Suprapubic skin (tissue), 4 donors: ENCODE data around the gene PPEF1. TPM values are rescaled to one million over a fixed set of nuclear protein-coding genes. Genes with fewer than 3 reads are reported as not detected.

Experiments used
- DNase-seq, 2 donors: peaks; one replicate each; pipeline ENCODE4 v3.0.0-alpha.2; 2019; ENCODE audit warnings: low spot score in 2 of 2
- H3K27ac ChIP-seq: fragments of 200-600 bp; sonication (generic); one replicate; pipeline ENCODE4 v1.5.1; 2019
- H3K27me3 ChIP-seq: fragments of 200-600 bp; sonication (generic); one replicate; pipeline ENCODE4 v1.5.1; 2019
- H3K36me3 ChIP-seq: fragments of 200-600 bp; sonication (generic); one replicate; pipeline ENCODE4 v1.5.1; 2019
- H3K4me1 ChIP-seq: fragments of 200-600 bp; sonication (generic); one replicate; pipeline ENCODE4 v1.5.1; 2019
- H3K4me3 ChIP-seq: fragments of 200-600 bp; sonication (generic); one replicate; pipeline ENCODE4 v1.5.1; 2019; ENCODE audit warnings: mild to moderate bottlenecking
- H3K9me3 ChIP-seq: fragments of 200-600 bp; sonication (generic); one replicate; pipeline ENCODE4 v1.5.1; 2019
- EP300 ChIP-seq: sonication (generic); formaldehyde crosslinking; IDR thresholded peaks from one replicate; pipeline ENCODE4 v1.6.1; 2017; ENCODE audit warnings: antibody characterized with exemption
- POLR2A ChIP-seq, 2 donors: fragments of 450-650 bp; IDR thresholded peaks; one replicate each; pipeline ENCODE4 v1.6.1; 2017; ENCODE audit warnings: antibody characterized with exemption in 2 of 2, mild to moderate bottlenecking in 2 of 2, moderate library complexity in 2 of 2
- POLR2AphosphoS5 ChIP-seq, 3 donors: sonication (generic); formaldehyde crosslinking; IDR thresholded peaks; one replicate each; pipeline ENCODE4 v1.6.1; 2017; ENCODE audit warnings: antibody characterized with exemption in 3 of 3
- WGBS: methylation state at CpG from one replicate; pipeline ENCODE4 v1.1.5; 2018; 5-methylcytosine and 5-hydroxymethylcytosine counted together
- total RNA-seq, 4 donors: library from RNA; depleted of rRNA; stranded (reverse); fragments of >200 nt; gene quantifications; one replicate each; pipeline ENCODE4 v1.1.0, GENCODE V29; 2016
- TF ChIP-seq, protein P1 (sequence below), 2 donors: fragments of 200-600 bp in 1 of 2; fragments of 450-650 bp in 1 of 2; sonication (generic) in 1 of 2; IDR thresholded peaks; one replicate each; pipeline ENCODE4 v1.5.1; 2016 to 2019; ENCODE audit warnings: antibody characterized with exemption in 2 of 2, mild to moderate bottlenecking in 1 of 2, moderate library complexity in 1 of 2

PPEF1 gene
- total RNA-seq, 4 donors from 2014 or later, result 0.26 to 2.3 TPM; not detected in 2

- H3K4me3 ChIP-seq, result no peak overlapping the region
- H3K9me3 ChIP-seq, result no peaks in the 10 kb centered on the region
- 91% methylated on average over 3 of the region's 3 CpGs for WGBS
- TF ChIP-seq POLR2AphosphoS5 (IDR thresholded peaks at IDR 0.05), result no peak
- no peak for TF ChIP-seq EP300
- TF ChIP-seq, protein P1, sequence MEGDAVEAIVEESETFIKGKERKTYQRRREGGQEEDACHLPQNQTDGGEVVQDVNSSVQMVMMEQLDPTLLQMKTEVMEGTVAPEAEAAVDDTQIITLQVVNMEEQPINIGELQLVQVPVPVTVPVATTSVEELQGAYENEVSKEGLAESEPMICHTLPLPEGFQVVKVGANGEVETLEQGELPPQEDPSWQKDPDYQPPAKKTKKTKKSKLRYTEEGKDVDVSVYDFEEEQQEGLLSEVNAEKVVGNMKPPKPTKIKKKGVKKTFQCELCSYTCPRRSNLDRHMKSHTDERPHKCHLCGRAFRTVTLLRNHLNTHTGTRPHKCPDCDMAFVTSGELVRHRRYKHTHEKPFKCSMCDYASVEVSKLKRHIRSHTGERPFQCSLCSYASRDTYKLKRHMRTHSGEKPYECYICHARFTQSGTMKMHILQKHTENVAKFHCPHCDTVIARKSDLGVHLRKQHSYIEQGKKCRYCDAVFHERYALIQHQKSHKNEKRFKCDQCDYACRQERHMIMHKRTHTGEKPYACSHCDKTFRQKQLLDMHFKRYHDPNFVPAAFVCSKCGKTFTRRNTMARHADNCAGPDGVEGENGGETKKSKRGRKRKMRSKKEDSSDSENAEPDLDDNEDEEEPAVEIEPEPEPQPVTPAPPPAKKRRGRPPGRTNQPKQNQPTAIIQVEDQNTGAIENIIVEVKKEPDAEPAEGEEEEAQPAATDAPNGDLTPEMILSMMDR (IDR thresholded peaks at IDR 0.05), result no peak
- TF ChIP-seq POLR2A (IDR thresholded peaks at IDR 0.05), result no peak
- H3K36me3 ChIP-seq, result no peaks in the 10 kb centered on the region
- no peaks in the 10 kb centered on the region for H3K4me1 ChIP-seq
- H3K27ac ChIP-seq, result no peak overlapping the region
- H3K27me3 ChIP-seq, result no peaks in the 10 kb centered on the region
- DNase-seq, result no peak
Observed at GRCh38 chrX:18709833-18710232, 2.4 kb downstream of the PPEF1 start.

- no peak for DNase-seq
- TF ChIP-seq POLR2AphosphoS5 (IDR thresholded peaks at IDR 0.05) (no peak), POLR2A (IDR thresholded peaks at IDR 0.05) (no peak), EP300 (no peak)
- TF ChIP-seq, protein P1 (IDR thresholded peaks at IDR 0.05), result no peak
- Histone ChIP-seq H3K36me3 (no peaks in the 10 kb centered on the region), H3K27ac (no peak overlapping the region), H3K4me1 (no peaks in the 10 kb centered on the region), H3K9me3 (no peaks in the 10 kb centered on the region), H3K27me3 (no peaks in the 10 kb centered on the region), H3K4me3 (no peak overlapping the region)
- WGBS, result 81% methylated on average over 9 of the region's 9 CpGs
Observed at GRCh38 chrX:18714910-18715309, 7.5 kb downstream of the PPEF1 start.

DNA sequence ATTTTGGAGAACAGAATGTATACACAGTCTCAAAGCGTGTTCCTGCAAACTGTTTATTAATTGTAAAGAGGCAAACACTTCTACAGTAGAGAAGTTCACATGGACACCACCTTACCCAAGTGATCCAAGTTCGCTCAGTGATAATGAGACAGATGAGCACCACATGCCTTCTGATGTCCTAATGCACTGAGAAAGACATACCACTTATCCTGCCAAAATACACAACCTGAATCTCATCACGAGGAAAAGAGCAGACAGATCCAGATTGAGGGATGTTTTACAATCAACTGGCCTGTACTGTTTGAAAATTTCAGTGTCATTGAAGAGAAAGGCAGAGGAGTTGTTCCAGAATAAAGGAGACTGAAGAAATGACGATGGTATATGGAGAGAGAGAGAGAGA lies 12.4 kb downstream of the PPEF1 start:
- Histone ChIP-seq H3K4me1 (no peaks in the 10 kb centered on the region), H3K36me3 (no peaks in the 10 kb centered on the region), H3K27me3 (no peaks in the 10 kb centered on the region), H3K27ac (no peak overlapping the region), H3K9me3 (no peaks in the 10 kb centered on the region), H3K4me3 (no peak overlapping the region)
- no peak for DNase-seq
- WGBS, result 60% methylated on average over 4 of the region's 4 CpGs
- TF ChIP-seq EP300 (no peak), POLR2AphosphoS5 (IDR thresholded peaks at IDR 0.05) (no peak), POLR2A (IDR thresholded peaks at IDR 0.05) (no peak)
- TF ChIP-seq, protein P1 (IDR thresholded peaks at IDR 0.05), result no peak

GRCh38 chrX:18721683-18722499 lies 14.4 kb downstream of the PPEF1 start:
- DNase-seq, result no peak
- H3K27me3 ChIP-seq, result no peaks in the 10 kb centered on the region
- 69% methylated on average over 8 of the region's 8 CpGs for WGBS
- H3K36me3 ChIP-seq, result no peaks in the 10 kb centered on the region
- no peaks in the 10 kb centered on the region for H3K4me1 ChIP-seq
- TF ChIP-seq POLR2AphosphoS5 (IDR thresholded peaks at IDR 0.05) (no peak), POLR2A (IDR thresholded peaks at IDR 0.05) (no peak), EP300 (no peak)
- TF ChIP-seq, protein P1 (IDR thresholded peaks at IDR 0.05), result no peak
- no peak overlapping the region for H3K4me3 ChIP-seq
- H3K9me3 ChIP-seq, result no peaks in the 10 kb centered on the region
- no peak overlapping the region for H3K27ac ChIP-seq

DNA sequence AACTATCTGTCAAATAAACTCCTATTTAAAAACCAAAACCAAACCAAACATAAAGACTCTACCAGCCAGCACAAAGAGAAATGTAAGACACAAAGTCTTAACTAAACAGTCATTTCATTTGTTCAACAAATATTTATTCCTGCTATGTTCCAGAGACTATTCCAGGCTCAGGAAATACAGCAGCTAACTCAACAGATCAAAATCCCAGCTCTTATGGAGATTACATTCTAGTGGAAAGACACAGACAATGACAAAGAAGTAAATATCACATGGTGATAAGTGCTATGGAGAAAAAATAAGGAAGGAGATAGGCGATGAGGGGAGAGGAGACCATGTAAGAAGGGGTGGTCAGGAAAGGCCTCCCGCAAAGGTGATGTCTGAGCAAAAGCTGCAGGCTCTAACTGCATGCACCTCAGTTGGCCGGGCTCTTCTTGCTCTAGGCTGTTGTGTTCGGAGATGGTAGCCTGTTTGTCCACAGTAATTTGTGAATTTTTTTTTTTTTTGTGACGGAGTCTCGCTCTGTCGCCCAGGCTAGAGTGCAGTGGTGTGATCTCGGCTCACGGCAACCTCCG lies 15.1 kb downstream of the PPEF1 start:
- TF ChIP-seq EP300 (no peak), POLR2A (IDR thresholded peaks at IDR 0.05) (no peak), POLR2AphosphoS5 (IDR thresholded peaks at IDR 0.05) (no peak)
- TF ChIP-seq, protein P1 (IDR thresholded peaks at IDR 0.05), result no peak
- WGBS, result 93% methylated on average over 10 of the region's 10 CpGs
- H3K27ac ChIP-seq, result no peak overlapping the region
- H3K4me1 ChIP-seq, result no peaks in the 10 kb centered on the region
- no peaks in the 10 kb centered on the region for H3K9me3 ChIP-seq
- DNase-seq, result no peak
- no peaks in the 10 kb centered on the region for H3K27me3 ChIP-seq
- no peak overlapping the region for H3K4me3 ChIP-seq
- no peaks in the 10 kb centered on the region for H3K36me3 ChIP-seq
